ENCODE results near the gene MORN1. TPM values are rescaled to one million over a fixed set of nuclear protein-coding genes. Genes with fewer than 3 reads are reported as not detected.

The MORN1 gene
- total RNA-seq, 1 donor from 2014 or later: 11.8 TPM

DNA sequence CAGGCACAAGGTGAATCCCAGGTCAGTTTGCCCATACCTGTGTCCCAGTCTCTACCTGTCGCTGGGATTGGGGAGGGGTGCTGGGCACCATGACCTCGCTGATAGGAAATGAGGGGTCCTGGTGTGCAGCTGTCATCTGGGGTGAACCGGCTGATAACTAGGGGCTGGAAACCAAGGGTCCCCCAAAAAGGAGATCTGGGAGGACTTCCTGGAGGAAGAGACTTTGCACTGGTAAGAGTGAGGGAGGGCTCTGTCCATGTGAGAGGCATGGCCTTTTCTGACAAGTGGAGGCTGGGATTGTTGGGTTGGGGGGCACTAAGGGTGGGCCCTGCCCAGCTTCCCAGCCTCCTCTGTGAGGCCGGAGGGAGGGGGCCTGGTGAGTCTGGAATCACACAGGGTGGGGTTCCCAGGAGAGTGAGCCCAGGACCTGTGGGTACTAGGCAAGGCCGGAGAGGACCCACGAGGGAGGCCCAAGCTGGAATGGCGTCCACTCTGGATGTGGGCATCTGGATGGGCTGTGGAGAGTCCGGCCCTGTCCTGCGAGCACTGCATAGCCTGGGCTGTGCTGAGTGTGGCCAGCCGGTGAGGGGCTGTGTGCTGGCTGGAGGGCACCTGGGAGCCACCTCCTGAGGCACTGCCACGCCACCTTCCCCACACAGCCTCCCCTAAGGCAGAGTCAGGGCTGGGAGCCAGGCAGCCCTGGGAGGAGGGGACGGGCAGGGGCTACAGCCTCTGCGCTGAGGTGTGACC, 25.9 kb upstream of the MORN1 start:
- TF ChIP-seq POLR2AphosphoS5 (IDR thresholded peaks at IDR 0.05; ENCODE audit: insufficient read depth in 1 of 2, low read depth in 1 of 2): no peak
- TF ChIP-seq POLR2A (IDR thresholded peaks at IDR 0.05): no peak
- TF ChIP-seq, protein P1, sequence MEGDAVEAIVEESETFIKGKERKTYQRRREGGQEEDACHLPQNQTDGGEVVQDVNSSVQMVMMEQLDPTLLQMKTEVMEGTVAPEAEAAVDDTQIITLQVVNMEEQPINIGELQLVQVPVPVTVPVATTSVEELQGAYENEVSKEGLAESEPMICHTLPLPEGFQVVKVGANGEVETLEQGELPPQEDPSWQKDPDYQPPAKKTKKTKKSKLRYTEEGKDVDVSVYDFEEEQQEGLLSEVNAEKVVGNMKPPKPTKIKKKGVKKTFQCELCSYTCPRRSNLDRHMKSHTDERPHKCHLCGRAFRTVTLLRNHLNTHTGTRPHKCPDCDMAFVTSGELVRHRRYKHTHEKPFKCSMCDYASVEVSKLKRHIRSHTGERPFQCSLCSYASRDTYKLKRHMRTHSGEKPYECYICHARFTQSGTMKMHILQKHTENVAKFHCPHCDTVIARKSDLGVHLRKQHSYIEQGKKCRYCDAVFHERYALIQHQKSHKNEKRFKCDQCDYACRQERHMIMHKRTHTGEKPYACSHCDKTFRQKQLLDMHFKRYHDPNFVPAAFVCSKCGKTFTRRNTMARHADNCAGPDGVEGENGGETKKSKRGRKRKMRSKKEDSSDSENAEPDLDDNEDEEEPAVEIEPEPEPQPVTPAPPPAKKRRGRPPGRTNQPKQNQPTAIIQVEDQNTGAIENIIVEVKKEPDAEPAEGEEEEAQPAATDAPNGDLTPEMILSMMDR (IDR thresholded peaks at IDR 0.05): no peak
- Histone ChIP-seq H3K36me3 (no peaks in the 10 kb centered on the region), H3K4me3 (peak overlapping the region in 1 of 2 donors; percentile 14), H3K27me3 (no peaks in the 10 kb centered on the region), H3K27ac (peak overlapping the region; percentile 43), H3K9me3 (no peaks in the 10 kb centered on the region), H3K4me1 (peaks cover 18% of the 10 kb centered on the region)
- intact Hi-C loops (cut with DNase I): loop anchor here (5.0 to 10.0 kb wide), 4 partner anchors 228 to 1000 kb away; partner anchors contain the start of gene TTC34
- no peak for DNase-seq (ENCODE audit: extremely low spot score in 2 of 2)

DNA sequence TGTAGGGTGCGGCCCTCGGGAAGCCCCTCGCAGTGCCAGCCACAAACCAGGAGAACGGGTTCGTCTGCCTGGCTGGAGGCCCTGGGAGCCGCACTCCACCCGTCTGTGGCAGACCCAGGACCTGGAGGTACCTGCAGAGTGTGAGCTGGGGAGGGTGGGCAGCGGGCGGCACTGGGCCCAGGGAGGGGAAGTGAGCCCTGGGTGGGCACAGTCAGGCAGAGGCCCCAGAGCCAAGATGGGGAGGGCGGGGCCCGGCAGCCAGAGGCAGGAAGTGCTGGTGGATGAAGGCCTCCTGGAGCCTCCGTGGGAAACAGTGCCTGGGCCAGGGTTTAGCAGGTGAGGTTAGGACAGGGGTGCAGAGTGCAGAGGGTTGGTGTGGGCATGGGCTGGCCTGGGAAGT, 25.0 kb upstream of the MORN1 start:
- no peaks in the 10 kb centered on the region for H3K27me3 ChIP-seq
- intact Hi-C loops (cut with DNase I): loop anchor here (5.0 to 10.0 kb wide), 4 partner anchors 228 to 1001 kb away; partner anchors contain the start of gene TTC34
- H3K27ac ChIP-seq: peak overlapping the region; percentile 43
- H3K4me1 ChIP-seq: peaks cover 25% of the 10 kb centered on the region
- H3K36me3 ChIP-seq: no peaks in the 10 kb centered on the region
- H3K9me3 ChIP-seq: no peaks in the 10 kb centered on the region
- DNase-seq (ENCODE audit: extremely low spot score in 2 of 2): no peak
- no peak for TF ChIP-seq POLR2A (IDR thresholded peaks at IDR 0.05)
- TF ChIP-seq, protein P1 (IDR thresholded peaks at IDR 0.05): no peak
- TF ChIP-seq POLR2AphosphoS5 (IDR thresholded peaks at IDR 0.05; ENCODE audit: insufficient read depth in 1 of 2, low read depth in 1 of 2): no peak
- H3K4me3 ChIP-seq: peak overlapping the region in 1 of 2 donors; percentile 14

DNA sequence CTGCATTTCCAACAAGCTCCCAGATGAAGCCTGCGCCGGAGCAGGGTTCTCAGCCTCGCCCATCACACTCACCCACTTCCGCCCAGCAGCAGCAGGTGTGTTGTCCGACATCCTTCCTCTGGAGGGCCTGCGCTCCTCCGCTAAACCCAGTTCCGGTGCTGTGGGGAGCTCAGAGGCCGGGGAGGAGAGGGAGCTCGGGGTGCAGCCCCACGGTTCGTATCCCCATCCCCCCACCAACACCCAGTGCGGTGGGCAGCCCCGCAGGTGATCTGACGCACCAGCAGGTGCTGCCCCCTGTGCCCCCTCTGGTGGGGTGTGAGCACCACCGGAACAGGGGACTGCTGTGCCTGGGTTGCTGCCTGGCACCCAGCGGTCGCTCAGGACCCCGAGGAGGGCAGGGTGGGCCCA, 24.5 kb upstream of the MORN1 start:
- H3K9me3 ChIP-seq: no peaks in the 10 kb centered on the region
- intact Hi-C loops (cut with DNase I): loop anchor here (5.0 to 10.0 kb wide), 4 partner anchors 229 to 1001 kb away; partner anchors contain the start of gene TTC34
- no peaks in the 10 kb centered on the region for H3K36me3 ChIP-seq
- H3K27ac ChIP-seq: peak overlapping the region; percentile 43
- H3K4me3 ChIP-seq: peak overlapping the region in 1 of 2 donors; percentile 14
- peaks cover 27% of the 10 kb centered on the region for H3K4me1 ChIP-seq
- no peak for DNase-seq (ENCODE audit: extremely low spot score in 2 of 2)
- no peaks in the 10 kb centered on the region for H3K27me3 ChIP-seq
- TF ChIP-seq POLR2AphosphoS5 (IDR thresholded peaks at IDR 0.05; ENCODE audit: insufficient read depth in 1 of 2, low read depth in 1 of 2) (no peak), POLR2A (IDR thresholded peaks at IDR 0.05) (no peak)
- TF ChIP-seq, protein P1 (IDR thresholded peaks at IDR 0.05): no peak

DNA sequence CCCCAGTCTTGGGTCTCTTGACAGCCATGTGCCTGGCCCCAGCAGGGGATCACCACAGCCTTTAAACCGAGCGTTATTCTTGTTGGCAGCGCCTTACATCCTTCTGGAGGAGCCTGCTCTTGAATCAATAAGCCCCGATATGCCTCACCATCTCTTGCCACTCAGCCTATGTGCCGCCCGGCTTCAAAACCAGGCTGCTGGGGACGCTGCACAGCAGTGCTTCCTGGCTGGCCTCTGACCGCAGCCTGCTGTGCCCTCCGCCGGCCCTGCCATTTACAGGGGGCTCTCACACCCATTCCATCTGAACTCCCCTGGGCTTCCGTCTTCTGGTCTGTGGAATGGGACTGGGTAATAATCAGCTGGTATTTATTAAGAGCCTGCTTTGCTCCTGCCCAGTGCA, 24.0 kb upstream of the MORN1 start:
- H3K4me3 ChIP-seq: no peak overlapping the region
- no peaks in the 10 kb centered on the region for H3K27me3 ChIP-seq
- H3K36me3 ChIP-seq: no peaks in the 10 kb centered on the region
- intact Hi-C loops (cut with DNase I): loop anchor here (5.0 to 10.0 kb wide), 4 partner anchors 229 to 1002 kb away; partner anchors contain the start of gene TTC34
- H3K27ac ChIP-seq: no peak overlapping the region
- peaks cover 27% of the 10 kb centered on the region for H3K4me1 ChIP-seq
- H3K9me3 ChIP-seq: no peaks in the 10 kb centered on the region
- TF ChIP-seq POLR2A (IDR thresholded peaks at IDR 0.05): no peak
- TF ChIP-seq, protein P1 (IDR thresholded peaks at IDR 0.05): no peak
- no peak for TF ChIP-seq POLR2AphosphoS5 (IDR thresholded peaks at IDR 0.05; ENCODE audit: insufficient read depth in 1 of 2, low read depth in 1 of 2)
- DNase-seq (ENCODE audit: extremely low spot score in 2 of 2): no peak
